ENCODE data around the gene CD19.

CD19 gene

DNA sequence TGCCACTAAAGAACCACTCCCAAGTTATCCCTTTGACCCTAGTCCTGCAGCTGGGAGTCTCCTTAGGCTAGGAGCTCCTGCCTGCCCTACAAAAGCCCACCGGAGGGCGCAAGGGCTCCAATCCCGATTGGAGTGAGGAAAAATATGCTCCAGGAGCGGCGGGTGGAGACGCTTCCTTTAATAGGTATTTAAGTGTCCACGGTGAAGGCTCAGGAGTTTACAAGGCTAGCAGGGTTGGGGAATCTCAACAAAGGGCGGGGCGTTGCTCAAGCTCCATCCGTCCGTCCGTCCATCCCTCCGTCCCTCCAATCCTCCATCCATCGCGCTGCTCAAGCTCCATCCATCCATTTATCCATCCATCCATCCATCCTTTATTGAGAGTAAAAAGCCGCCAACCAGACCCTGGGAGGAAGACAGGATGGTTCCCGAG is 42.3 kb downstream of the CD19 start:
- TF ChIP-seq SIN3A (IDR thresholded peaks at IDR 0.05; ENCODE audit: borderline replicate concordance, insufficient read depth, low read length) (no peak), TAF1 (IDR thresholded peaks at IDR 0.05; ENCODE audit: borderline replicate concordance, insufficient read depth, low read length) (no peak), POLR2AphosphoS5 (IDR thresholded peaks at IDR 0.05; ENCODE audit: low read depth, low read length) (no peak), REST (IDR thresholded peaks at IDR 0.05; ENCODE audit: insufficient read depth in 1 of 2, low read depth in 2 of 2, low read length in 2 of 2) (no peak), FOXP2 (optimal IDR thresholded peaks at IDR 0.05; ENCODE audit: borderline replicate concordance, extremely low read depth, extremely low read length, insufficient read depth) (no peak)

- TF ChIP-seq REST (IDR thresholded peaks at IDR 0.05; ENCODE audit: insufficient read depth in 1 of 2, low read depth in 2 of 2, low read length in 2 of 2) = peak; percentile 19 to 69; a peak in 1 of 4 replicates
- TF ChIP-seq SIN3A (IDR thresholded peaks at IDR 0.05; ENCODE audit: borderline replicate concordance, insufficient read depth, low read length) = peak; percentile 96
- peak; percentile 81 for TF ChIP-seq POLR2AphosphoS5 (IDR thresholded peaks at IDR 0.05; ENCODE audit: low read depth, low read length)
- TF ChIP-seq TAF1 (IDR thresholded peaks at IDR 0.05; ENCODE audit: borderline replicate concordance, insufficient read depth, low read length) = peak; percentile 88
- peak; percentile 69 for TF ChIP-seq FOXP2 (optimal IDR thresholded peaks at IDR 0.05; ENCODE audit: borderline replicate concordance, extremely low read depth, extremely low read length, insufficient read depth)
Observed at GRCh38 chr16:28974437-28975157, 42.8 kb downstream of the CD19 start, which contains the start of gene SPNS1. Gene SPNS1 (plus strand): TSS chr16:28974778. CDS start chr16:28975152, 374 bp downstream.

DNA sequence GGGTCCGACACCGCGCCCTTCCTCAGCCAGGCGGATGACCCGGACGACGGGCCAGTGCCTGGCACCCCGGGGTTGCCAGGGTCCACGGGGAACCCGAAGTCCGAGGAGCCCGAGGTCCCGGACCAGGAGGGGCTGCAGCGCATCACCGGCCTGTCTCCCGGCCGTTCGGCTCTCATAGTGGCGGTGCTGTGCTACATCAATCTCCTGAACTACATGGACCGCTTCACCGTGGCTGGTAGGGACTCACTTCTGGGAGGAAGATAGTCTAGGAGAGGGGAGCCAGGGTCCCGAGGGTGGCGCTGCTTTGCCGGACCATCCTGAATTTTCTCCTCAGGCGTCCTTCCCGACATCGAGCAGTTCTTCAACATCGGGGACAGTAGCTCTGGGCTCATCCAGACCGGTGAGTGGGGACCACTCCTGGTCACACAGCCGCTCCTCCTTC is 43.4 kb downstream of the CD19 start:
- TF ChIP-seq REST (IDR thresholded peaks at IDR 0.05; ENCODE audit: insufficient read depth in 1 of 2, low read depth in 2 of 2, low read length in 2 of 2) (no peak), FOXP2 (optimal IDR thresholded peaks at IDR 0.05; ENCODE audit: borderline replicate concordance, extremely low read depth, extremely low read length, insufficient read depth) (no peak), POLR2AphosphoS5 (IDR thresholded peaks at IDR 0.05; ENCODE audit: low read depth, low read length) (no peak), TAF1 (IDR thresholded peaks at IDR 0.05; ENCODE audit: borderline replicate concordance, insufficient read depth, low read length) (no peak), SIN3A (IDR thresholded peaks at IDR 0.05; ENCODE audit: borderline replicate concordance, insufficient read depth, low read length) (no peak)

DNA sequence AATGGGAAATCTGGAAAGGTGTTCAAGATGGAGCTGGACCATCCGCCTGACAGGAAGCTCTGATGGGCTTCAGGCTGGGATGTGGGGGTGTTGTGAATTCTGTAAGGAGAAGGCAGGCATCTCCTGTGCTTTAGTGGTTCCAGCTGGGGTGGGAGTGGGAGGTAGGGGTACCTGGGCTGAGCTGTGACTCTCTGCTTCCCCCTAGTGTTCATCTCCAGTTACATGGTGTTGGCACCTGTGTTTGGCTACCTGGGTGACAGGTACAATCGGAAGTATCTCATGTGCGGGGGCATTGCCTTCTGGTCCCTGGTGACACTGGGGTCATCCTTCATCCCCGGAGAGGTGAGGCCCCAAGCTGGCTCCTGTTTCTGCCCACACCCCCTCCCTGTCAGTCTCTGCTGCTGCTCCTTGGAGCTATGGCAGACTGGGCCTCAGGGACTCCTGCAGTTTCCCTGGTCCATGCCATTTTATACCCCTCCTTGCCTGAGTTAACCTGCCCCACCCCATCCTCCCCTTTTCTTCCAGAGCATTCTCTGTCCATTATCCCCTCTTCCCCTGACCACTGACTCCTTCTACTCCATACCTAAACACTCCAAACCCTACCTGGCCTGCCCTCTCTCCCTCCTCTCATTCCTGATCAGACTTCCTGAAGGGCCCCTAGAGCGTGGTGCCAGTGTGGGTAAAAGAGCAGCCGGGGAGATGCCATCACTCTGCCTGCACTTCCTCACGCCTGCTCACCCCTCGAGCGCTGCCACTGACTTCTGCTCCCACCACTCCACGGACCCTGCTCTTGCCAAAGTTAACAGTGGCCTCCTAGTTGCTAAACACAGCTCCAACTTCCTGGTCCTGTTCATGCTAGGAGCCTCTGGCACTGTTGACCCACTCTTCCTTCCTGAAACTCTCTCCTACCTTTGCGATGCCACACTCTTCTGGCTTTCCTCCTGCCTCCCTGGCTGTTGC is 46.2 kb downstream of the CD19 start:
- TF ChIP-seq SIN3A (IDR thresholded peaks at IDR 0.05; ENCODE audit: borderline replicate concordance, insufficient read depth, low read length) (no peak), TAF1 (IDR thresholded peaks at IDR 0.05; ENCODE audit: borderline replicate concordance, insufficient read depth, low read length) (no peak), POLR2AphosphoS5 (IDR thresholded peaks at IDR 0.05; ENCODE audit: low read depth, low read length) (no peak), FOXP2 (optimal IDR thresholded peaks at IDR 0.05; ENCODE audit: borderline replicate concordance, extremely low read depth, extremely low read length, insufficient read depth) (no peak), REST (IDR thresholded peaks at IDR 0.05; ENCODE audit: insufficient read depth in 1 of 2, low read depth in 2 of 2, low read length in 2 of 2) (no peak)
